Liver (tissue), 9 donors: ENCODE results near the gene PADI6. TPM values are rescaled to one million over a fixed set of nuclear protein-coding genes. Genes with fewer than 3 reads are reported as not detected.

Experiments used
- DNase-seq: peaks from one replicate; pipeline ENCODE4 v3.0.0-alpha.2; 2017; ENCODE audit warnings: low spot score
- H3K27ac ChIP-seq, 2 donors: one replicate each; pipeline ENCODE4 v1.7.0; 2013; ENCODE audit warnings: inconsistent platforms in 2 of 2, low read length in 2 of 2, control low read depth in 1 of 2, low read depth in 1 of 2, mild to moderate bottlenecking in 1 of 2
- H3K27me3 ChIP-seq, 4 donors: one replicate each; pipeline versions ENCODE4 v1.6.1 to v1.7.0; 2013; ENCODE audit warnings: low read length in 3 of 4, inconsistent platforms in 1 of 4, mild to moderate bottlenecking in 1 of 4, moderate library complexity in 1 of 4; ENCODE audit not compliant: control insufficient read depth in 4 of 4, insufficient read depth in 4 of 4
- H3K36me3 ChIP-seq, 4 donors: one replicate each; pipeline versions ENCODE4 v1.6.1 to v1.7.0; 2013; ENCODE audit warnings: low read length in 3 of 4, mild to moderate bottlenecking in 3 of 4, low read depth in 1 of 4, moderate library complexity in 1 of 4; ENCODE audit not compliant: control insufficient read depth in 4 of 4, insufficient read depth in 3 of 4
- H3K4me1 ChIP-seq, 4 donors: one replicate each; pipeline versions ENCODE4 v1.6.1 to v1.7.0; 2013; ENCODE audit warnings: low read length in 3 of 4, mild to moderate bottlenecking in 3 of 4, moderate library complexity in 1 of 4; ENCODE audit not compliant: control insufficient read depth in 4 of 4, insufficient read depth in 4 of 4
- H3K4me3 ChIP-seq, 3 donors: one replicate each; pipeline versions ENCODE4 v1.6.1 to v1.7.0; 2013; ENCODE audit warnings: low read length in 3 of 3, control low read depth in 1 of 3, low read depth in 1 of 3, mild to moderate bottlenecking in 1 of 3
- H3K9ac ChIP-seq, 2 donors: one replicate each; pipeline ENCODE4 v1.7.0; 2013; ENCODE audit warnings: low read length in 2 of 2, mild to moderate bottlenecking in 2 of 2, moderate library complexity in 2 of 2, control low read depth in 1 of 2, low read depth in 1 of 2
- H3K9me3 ChIP-seq, 4 donors: one replicate each; pipeline versions ENCODE4 v1.6.1 to v1.7.0; 2013; ENCODE audit warnings: low read length in 3 of 4; ENCODE audit not compliant: control insufficient read depth in 4 of 4
- ATF3 ChIP-seq: IDR thresholded peaks from 2 replicates; pipeline ENCODE4 v1.6.1; 2016; ENCODE audit warnings: antibody characterized with exemption
- FOXA2 ChIP-seq: IDR thresholded peaks from 2 replicates; pipeline ENCODE4 v1.6.1; 2016; ENCODE audit warnings: antibody characterized with exemption
- GABPA ChIP-seq, 2 donors: IDR thresholded peaks in 1 of 2; conservative IDR thresholded peaks in 1 of 2; 2 replicates each; pipeline ENCODE4 v1.6.1; 2016; ENCODE audit warnings: antibody characterized with exemption in 2 of 2, mild to moderate bottlenecking in 1 of 2, moderate library complexity in 1 of 2
- HNF4A ChIP-seq, 2 donors: conservative IDR thresholded peaks; 2 replicates each; pipeline ENCODE4 v1.6.1; 2016; ENCODE audit warnings: antibody characterized with exemption in 2 of 2, mild to moderate bottlenecking in 2 of 2
- JUND ChIP-seq, 2 donors: IDR thresholded peaks; 2 replicates each; pipeline ENCODE4 v1.6.1; 2016; ENCODE audit warnings: antibody characterized with exemption in 2 of 2
- NR2F2 ChIP-seq: IDR thresholded peaks from 2 replicates; pipeline ENCODE4 v1.6.1; 2016; ENCODE audit warnings: antibody characterized with exemption
- RAD21 ChIP-seq, 2 donors: IDR thresholded peaks; 2 replicates each; pipeline ENCODE4 v1.6.1; 2016; ENCODE audit warnings: antibody characterized with exemption in 2 of 2, mild to moderate bottlenecking in 2 of 2
- RXRA ChIP-seq, 2 donors: IDR thresholded peaks; 2 replicates each; pipeline ENCODE4 v1.6.1; 2017 to 2018; ENCODE audit warnings: antibody characterized with exemption in 2 of 2, mild to moderate bottlenecking in 1 of 2
- SP1 ChIP-seq: IDR thresholded peaks from 2 replicates; pipeline ENCODE4 v1.6.1; 2018; ENCODE audit warnings: antibody characterized with exemption, mild to moderate bottlenecking
- WGBS: extraction: QIAGEN DNeasy Blood & Tissue Kit; methylation state at CpG from one replicate; pipeline ENCODE4 v1.1.7; 2013; 5-methylcytosine and 5-hydroxymethylcytosine counted together
- polyA plus RNA-seq, 2 donors: library from polyadenylated mRNA; stranded (reverse) in 1 of 2; unstranded in 1 of 2; fragments of 200-250 nt in 1 of 2; fragments of >200 nt in 1 of 2; fragmentation: Nextera tagmentation in 1 of 2; extraction: Ambion mirVana in 1 of 2; gene quantifications; one replicate each; pipeline versions ENCODE4 v1.2.1 to v1.2.3, GENCODE V29; 2013 to 2015
- total RNA-seq, 2 donors: library from RNA; depleted of rRNA; stranded (reverse); fragments of >200 nt; gene quantifications; one replicate each; pipeline ENCODE4 v1.2.3, GENCODE V29; 2014
- TF ChIP-seq, protein P1 (sequence below): IDR thresholded peaks from 2 replicates; pipeline ENCODE4 v1.6.1; 2016; ENCODE audit warnings: antibody characterized with exemption, mild to moderate bottlenecking
- TF ChIP-seq, protein P2 (sequence below): IDR thresholded peaks from 2 replicates; pipeline ENCODE4 v1.6.1; 2016; ENCODE audit warnings: antibody characterized with exemption
- donor health status: healthy.
- donor health status: healthy.
- donor health status: healthy.
- donor health status: healthy.
- donor health status: healthy.

The PADI6 gene
- total and polyA plus RNA-seq, 4 donors: not detected

DNA sequence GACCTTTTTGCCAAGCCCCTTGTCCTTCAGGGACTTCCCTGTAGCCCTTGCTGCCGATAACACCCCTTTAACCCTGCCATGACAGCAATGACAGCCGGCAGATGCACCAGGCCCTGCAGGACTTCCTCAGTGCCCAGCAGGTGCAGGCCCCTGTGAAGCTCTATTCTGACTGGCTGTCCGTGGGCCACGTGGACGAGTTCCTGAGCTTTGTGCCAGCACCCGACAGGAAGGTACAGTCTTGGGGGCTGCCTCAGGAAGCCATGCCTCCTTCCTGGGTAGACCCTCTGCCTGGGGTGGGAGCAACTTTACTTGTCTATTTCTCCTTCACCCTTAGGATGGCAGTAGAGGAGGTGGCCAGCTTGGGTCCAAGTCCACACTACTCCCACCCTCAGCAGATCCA lies 16.1 kb upstream of the PADI6 start (continued):
- TF ChIP-seq, protein P1, sequence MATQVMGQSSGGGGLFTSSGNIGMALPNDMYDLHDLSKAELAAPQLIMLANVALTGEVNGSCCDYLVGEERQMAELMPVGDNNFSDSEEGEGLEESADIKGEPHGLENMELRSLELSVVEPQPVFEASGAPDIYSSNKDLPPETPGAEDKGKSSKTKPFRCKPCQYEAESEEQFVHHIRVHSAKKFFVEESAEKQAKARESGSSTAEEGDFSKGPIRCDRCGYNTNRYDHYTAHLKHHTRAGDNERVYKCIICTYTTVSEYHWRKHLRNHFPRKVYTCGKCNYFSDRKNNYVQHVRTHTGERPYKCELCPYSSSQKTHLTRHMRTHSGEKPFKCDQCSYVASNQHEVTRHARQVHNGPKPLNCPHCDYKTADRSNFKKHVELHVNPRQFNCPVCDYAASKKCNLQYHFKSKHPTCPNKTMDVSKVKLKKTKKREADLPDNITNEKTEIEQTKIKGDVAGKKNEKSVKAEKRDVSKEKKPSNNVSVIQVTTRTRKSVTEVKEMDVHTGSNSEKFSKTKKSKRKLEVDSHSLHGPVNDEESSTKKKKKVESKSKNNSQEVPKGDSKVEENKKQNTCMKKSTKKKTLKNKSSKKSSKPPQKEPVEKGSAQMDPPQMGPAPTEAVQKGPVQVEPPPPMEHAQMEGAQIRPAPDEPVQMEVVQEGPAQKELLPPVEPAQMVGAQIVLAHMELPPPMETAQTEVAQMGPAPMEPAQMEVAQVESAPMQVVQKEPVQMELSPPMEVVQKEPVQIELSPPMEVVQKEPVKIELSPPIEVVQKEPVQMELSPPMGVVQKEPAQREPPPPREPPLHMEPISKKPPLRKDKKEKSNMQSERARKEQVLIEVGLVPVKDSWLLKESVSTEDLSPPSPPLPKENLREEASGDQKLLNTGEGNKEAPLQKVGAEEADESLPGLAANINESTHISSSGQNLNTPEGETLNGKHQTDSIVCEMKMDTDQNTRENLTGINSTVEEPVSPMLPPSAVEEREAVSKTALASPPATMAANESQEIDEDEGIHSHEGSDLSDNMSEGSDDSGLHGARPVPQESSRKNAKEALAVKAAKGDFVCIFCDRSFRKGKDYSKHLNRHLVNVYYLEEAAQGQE: no peak
- TF ChIP-seq SP1: no peak
- TF ChIP-seq RAD21 (IDR thresholded peaks at IDR 0.05): no peak
- TF ChIP-seq FOXA2: no peak
- TF ChIP-seq RXRA (IDR thresholded peaks at IDR 0.05): no peak
- TF ChIP-seq, protein P2, sequence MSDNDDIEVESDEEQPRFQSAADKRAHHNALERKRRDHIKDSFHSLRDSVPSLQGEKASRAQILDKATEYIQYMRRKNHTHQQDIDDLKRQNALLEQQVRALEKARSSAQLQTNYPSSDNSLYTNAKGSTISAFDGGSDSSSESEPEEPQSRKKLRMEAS: no peak

- no peaks in the 10 kb centered on the region for H3K9me3 ChIP-seq
- H3K27me3 ChIP-seq: peaks cover 0 to 10% (median 0%) of the 10 kb centered on the region in 4 donors
- H3K4me3 ChIP-seq: no peak overlapping the region
- no peak for DNase-seq
- no peak overlapping the region for H3K9ac ChIP-seq
- H3K36me3 ChIP-seq: no peaks in the 10 kb centered on the region
- TF ChIP-seq SP1: no peak
- TF ChIP-seq NR2F2: no peak
- no peak for TF ChIP-seq ATF3
- TF ChIP-seq RXRA (IDR thresholded peaks at IDR 0.05): no peak
- TF ChIP-seq GABPA (IDR thresholded peaks at IDR 0.05 in 1 of 2, conservative IDR thresholded peaks at IDR 0.05 in 1 of 2): no peak
- no peak overlapping the region for H3K27ac ChIP-seq
- 56% methylated on average over 12 of the region's 12 CpGs for WGBS
- no peaks in the 10 kb centered on the region for H3K4me1 ChIP-seq
Measured at GRCh38 chr1:17356387-17357026, 15.5 kb upstream of the PADI6 start.

DNA sequence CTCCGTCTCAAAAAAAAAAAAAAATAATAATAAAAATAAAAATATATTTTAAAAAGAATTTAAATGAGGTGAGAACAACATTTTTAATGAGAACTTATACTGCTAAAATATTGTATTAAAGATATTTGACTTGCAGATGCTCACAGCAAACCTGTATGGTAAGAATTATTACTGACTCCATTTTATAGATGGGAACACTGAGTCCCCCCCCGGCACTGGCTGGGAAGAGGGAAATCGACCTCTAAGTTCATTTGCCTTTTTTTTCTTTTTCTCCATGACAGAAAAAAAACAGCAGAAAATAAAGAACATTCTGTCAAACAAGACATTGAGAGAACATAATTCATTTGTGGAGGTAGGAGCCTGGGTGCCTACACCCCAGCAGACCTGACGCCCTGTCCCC lies 13.4 kb upstream of the PADI6 start:
- Histone ChIP-seq H3K9ac (no peak overlapping the region), H3K4me1 (no peaks in the 10 kb centered on the region), H3K27me3 (peaks cover 0 to 2% (median 0%) of the 10 kb centered on the region in 4 donors), H3K36me3 (no peaks in the 10 kb centered on the region), H3K27ac (no peak overlapping the region), H3K9me3 (no peaks in the 10 kb centered on the region), H3K4me3 (no peak overlapping the region)
- 79% methylated on average over 3 of the region's 4 CpGs for WGBS
- no peak for DNase-seq
- no peak for TF ChIP-seq JUND (IDR thresholded peaks at IDR 0.05)
- TF ChIP-seq NR2F2: no peak
- no peak for TF ChIP-seq ATF3
- TF ChIP-seq HNF4A (conservative IDR thresholded peaks at IDR 0.05): no peak
- TF ChIP-seq RXRA (IDR thresholded peaks at IDR 0.05): no peak
- no peak for TF ChIP-seq GABPA (IDR thresholded peaks at IDR 0.05 in 1 of 2, conservative IDR thresholded peaks at IDR 0.05 in 1 of 2)
- TF ChIP-seq, protein P2: no peak
